CD1c-positive myeloid dendritic cell (primary cell): ENCODE data around the gene RNASE2.

Source experiments
- DNase-seq: peaks from one replicate; pipeline ENCODE4 v3.0.0-alpha.2; 2016; ENCODE audit errors: extremely low spot score

RNASE2 gene

DNA sequence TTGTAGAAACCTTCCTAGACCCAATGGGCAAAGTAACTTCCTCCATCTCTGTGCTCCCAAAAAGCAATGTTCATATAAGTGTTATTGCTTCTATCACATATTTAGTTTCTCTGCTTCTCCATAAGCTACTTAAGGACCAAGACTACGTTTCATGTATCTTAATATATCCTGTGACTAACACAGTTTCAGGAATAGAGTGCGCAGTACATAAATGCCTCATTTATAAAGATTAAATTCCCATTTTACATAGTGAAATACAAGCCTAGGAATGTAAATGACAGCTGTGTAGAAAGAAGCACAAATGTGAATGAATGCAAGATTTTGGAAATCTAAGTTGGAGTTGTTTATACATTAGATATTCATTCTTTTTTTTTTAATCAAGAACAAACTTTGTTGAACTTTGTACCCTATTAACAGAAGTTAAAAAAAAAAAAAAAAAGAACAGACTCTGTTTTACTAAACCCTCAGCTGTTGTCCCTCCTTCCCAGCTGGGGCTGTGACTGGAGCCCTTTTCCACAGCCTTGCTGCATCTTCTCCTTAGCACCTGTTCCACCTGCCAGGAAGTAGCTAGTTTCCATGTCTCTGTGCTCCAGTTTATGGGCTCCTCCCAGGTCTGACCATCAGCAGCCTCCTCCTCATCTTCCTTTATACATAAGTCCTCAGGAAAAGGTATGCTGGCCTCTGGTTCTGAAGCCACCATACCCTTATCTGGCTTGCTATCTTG is 27.5 kb downstream of the RNASE2 start:
- no peak for DNase-seq

DNA sequence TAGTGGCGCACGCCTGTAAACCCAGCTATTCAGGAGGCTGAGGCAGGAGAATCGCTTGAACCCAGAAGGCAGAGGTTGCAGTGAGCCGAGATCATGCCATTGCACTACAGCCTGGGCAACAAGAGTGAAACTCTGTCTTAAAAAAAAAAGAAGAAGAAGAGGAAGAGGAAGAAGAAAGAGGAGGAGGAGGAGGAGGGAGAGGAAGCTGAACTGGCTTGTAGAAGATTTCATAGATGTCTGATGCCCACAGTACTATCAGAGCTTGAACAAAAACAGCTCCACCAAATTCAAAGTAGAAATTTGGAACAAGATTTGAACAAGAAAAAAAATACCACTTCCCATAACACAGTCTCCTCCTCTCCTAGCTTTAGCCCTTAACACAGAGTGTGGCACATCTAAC is 30.4 kb downstream of the RNASE2 start:
- peak; percentile 38 for DNase-seq

GRCh38 chr14:20986811-20987210 is 31.5 kb downstream of the RNASE2 start:
- peak; percentile 75 for DNase-seq

DNA sequence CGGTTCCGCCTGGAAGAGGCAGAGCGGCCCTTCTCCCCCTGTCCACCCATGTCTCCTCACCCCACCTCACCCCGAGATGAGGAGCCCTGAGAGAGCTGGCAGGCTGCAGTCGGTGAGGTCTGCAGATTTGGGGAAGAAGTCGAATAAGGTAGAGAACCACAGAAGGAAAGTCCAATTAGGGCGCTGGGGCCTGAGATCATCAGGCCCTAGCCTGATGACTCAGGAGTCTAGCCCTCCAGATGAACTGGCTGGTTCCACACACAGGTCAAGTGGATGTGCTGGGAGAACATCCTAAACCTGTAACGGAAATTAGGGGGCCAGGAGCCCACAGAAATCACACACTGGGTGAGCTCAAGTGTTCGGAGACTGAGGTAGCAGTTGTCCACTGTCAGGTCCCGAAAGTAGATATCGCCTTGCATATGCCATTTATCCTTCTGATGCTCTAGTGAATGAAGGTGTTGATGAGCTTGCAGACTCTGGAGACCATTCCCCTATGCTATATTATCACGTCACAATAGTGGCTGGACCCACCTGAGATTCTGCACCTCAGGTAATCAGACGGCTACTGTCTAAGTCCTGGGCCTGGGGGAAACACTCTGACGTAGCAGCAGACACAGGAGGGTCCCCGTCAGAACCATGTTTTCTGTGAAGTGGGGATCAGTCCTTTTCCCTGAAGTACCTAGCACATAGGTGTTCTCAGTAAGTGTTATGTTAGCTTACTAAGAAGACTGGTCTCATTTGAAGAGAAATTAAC is 33.6 kb downstream of the RNASE2 start:
- DNase-seq: peak; percentile 55

GRCh38 chr14:20989471-20989786 is 34.1 kb downstream of the RNASE2 start:
- no peak for DNase-seq

DNA sequence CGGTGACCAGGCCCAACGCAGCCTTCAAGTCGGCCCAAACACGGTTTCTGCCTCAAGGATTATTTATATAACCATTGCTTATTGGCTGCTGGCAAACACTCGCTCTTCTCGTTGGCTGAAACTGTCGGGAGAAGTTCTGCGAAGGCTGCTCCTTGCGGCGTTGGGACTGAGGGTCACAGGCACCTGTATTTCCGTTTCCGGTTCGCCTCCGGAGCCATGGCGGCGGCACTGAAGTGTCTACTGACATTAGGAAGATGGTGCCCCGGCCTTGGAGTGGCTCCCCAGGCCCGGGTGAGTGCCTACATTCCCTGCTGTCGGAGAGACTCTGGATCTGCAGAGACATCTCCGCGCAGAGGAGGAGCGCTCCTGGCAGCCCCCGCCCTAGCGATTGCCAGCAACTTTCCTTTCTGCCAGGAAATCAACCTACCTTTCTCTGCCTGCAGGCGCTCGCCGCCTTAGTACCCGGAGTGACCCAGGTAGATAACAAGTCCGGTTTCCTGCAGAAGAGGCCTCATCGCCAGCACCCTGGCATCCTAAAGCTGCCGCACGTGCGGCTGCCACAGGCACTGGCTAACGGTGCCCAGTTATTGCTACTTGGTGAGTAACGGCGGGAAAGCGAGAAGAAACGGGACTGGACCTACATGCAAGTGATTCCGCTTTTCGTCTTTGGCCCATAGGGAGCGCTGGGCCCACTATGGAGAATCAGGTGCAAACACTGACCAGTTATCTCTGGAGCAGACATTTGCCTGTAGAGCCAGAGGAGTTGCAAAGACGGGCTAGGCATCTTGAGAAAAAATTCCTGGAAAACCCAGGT is 34.7 kb downstream of the RNASE2 start, which contains the start of gene METTL17:
Gene METTL17, plus strand, starts transcription at position 194 of the 814 bp plus-strand sequence. Its CDS starts 23 bp downstream, at position 217.
- DNase-seq: peak; percentile 95

GRCh38 chr14:20996521-20996920 is 41.2 kb downstream of the RNASE2 start:
- no peak for DNase-seq

DNA sequence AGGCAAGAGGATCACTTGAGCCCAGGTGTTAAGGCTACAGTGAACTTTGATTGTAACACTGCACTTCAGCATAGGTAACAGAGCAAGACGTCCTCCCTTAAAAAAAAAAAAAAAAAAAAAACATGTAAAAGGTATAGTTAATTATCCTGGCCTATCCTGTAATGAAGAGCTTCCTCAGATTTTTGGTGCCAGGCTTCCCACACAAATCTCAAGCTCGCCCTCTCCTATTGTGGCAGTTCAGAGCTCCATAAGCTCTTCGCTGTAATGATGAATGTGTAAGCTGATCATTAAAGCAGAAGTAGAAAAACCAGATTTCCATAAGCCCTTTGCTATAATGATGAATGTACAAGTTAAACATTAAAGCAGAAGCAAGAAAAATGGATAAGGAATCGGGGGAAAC is 41.8 kb downstream of the RNASE2 start:
- DNase-seq: no peak

- DNase-seq: no peak
Measured at GRCh38 chr14:20997564-20997963, 42.3 kb downstream of the RNASE2 start.

DNA sequence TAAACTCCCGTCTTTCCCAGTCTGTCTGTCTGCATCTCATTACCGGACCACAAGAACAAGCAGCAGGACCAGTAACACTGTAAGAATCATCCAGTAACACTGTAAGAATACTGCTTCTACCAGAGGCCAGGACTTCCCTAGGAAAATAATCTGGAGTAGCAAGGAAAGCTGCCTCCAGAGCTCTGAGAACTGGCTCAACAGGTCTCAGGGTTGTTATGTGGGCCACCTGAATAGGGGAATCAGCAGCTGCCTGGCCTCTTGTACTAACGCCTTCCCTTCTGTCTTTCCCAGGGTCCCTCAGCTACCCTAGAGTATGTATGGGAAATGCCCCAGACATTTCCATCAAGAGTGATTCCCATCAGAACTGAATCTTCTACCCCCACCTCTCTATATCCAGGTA is 42.9 kb downstream of the RNASE2 start:
- no peak for DNase-seq

DNA sequence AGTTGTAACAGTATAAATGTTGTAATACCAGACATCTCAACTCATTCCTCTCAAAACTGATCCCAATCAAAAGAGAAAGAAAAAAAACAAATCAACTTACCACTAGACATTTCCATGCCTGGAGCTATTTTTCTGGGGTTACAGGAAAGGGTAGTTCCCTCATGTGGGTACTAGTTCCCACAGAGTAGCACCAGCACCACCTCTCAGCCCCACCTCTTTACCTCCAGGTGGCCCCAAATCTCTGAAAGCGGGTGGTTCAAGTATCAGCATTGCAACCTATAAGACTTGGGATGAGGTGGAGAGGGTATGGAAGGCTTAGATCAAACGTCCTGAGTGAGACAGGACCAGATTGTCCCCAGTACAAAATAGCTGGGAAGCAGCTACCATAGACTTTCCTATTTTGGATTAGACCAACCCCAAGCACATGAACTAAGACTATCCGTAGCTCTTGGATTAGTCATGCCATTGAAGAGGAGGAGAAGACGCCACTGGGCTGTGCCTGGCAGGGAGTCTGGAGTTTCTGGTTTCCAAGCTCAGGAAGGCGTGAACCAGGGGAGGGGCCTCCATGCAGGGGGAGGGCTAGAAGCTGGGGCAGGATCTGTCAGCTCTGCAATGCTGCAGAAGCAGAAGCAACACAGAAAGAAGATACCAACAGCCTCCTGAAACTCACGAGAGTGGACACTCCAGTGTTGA is 43.5 kb downstream of the RNASE2 start, which contains the start of gene SLC39A2:
Gene SLC39A2, plus strand, starts transcription at position 620 of the 693 bp plus-strand sequence. CDS start 154 bp downstream, outside the sequence.
- DNase-seq: no peak

- DNase-seq: no peak
Measured at GRCh38 chr14:20999591-20999990, 44.3 kb downstream of the RNASE2 start.

- DNase-seq: no peak
Measured at GRCh38 chr14:21001218-21001617, 45.9 kb downstream of the RNASE2 start.

- no peak for DNase-seq
Measured at GRCh38 chr14:21003788-21004346, 48.6 kb downstream of the RNASE2 start.
